ENCODE results near the gene IL13.
"Not testable (repeated sequence)": the region's sequence is repeated elsewhere in the genome, so short reads cannot be mapped to it uniquely, and the experiment has no call there.

The IL13 gene

DNA sequence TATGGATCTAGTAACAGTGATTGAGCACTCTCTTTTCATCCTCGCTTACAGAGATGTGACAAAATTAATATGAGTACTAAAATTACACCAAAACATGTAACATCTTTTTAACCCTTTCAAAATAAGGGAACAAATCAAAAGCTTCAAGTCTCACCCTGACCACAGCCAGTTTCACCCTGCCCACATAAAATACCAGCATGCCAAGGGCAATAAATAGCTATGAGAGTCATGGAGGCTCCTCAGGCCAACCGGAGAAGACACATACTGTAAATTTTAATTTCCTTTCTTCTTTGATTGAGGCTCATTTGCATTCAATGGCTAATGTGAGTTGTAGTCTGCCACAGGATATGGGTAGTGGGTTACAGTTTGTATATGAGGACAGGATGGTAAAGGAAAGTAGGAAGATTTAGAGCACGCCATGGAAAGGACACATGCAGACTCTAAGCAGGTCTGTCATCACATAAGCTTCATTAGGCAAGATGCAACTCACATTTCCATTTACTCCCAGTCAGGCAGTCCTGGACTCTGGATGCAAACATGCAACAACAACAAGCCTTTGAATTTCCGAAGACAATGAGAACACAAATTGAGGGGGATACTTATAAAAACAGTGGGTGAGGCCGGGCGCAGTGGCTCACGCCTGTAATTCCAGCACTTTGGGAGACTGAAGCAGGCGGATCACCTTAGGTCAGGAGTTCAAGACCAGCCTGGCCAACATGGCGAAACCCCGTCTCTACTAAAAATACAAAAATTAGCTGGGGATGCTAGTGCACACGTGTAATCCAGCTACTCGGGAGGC lies 27.1 kb downstream of the IL13 start:
- no peak for DNase-seq (ENCODE audit: low spot score)
- H3K27ac ChIP-seq, result no peak overlapping the region
- no peak overlapping the region for H3K4me3 ChIP-seq
- TF ChIP-seq, protein P1, sequence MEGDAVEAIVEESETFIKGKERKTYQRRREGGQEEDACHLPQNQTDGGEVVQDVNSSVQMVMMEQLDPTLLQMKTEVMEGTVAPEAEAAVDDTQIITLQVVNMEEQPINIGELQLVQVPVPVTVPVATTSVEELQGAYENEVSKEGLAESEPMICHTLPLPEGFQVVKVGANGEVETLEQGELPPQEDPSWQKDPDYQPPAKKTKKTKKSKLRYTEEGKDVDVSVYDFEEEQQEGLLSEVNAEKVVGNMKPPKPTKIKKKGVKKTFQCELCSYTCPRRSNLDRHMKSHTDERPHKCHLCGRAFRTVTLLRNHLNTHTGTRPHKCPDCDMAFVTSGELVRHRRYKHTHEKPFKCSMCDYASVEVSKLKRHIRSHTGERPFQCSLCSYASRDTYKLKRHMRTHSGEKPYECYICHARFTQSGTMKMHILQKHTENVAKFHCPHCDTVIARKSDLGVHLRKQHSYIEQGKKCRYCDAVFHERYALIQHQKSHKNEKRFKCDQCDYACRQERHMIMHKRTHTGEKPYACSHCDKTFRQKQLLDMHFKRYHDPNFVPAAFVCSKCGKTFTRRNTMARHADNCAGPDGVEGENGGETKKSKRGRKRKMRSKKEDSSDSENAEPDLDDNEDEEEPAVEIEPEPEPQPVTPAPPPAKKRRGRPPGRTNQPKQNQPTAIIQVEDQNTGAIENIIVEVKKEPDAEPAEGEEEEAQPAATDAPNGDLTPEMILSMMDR (IDR thresholded peaks at IDR 0.05), result no peak

DNA sequence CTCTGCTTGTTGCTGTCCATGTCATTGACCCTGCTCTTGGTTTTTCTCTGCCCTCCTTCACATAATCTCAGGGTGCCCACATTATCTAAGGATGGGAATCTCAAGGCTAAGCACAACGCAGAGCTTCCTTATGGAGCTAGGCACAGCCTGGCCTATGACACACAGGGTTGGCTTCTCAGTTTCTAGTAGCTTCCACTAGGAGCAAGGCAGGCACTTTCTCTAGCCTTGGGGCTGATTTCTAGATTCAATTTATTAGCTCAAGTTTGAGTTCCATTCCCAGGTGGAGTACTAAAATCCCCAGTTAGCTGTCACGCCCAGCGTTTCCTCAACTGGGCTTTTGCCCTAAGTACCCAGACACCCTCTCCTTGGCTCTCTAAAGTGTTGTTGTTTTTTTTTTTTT lies 28.2 kb downstream of the IL13 start:
- Histone ChIP-seq H3K4me3 (no peak overlapping the region), H3K27ac (no peak overlapping the region)
- TF ChIP-seq, protein P1 (IDR thresholded peaks at IDR 0.05), result no peak
- DNase-seq (ENCODE audit: low spot score), result no peak

- TF ChIP-seq, protein P1 (IDR thresholded peaks at IDR 0.05), result no peak
- Histone ChIP-seq H3K27ac (no peak overlapping the region), H3K4me3 (no peak overlapping the region)
- DNase-seq (ENCODE audit: low spot score), result no peak
These were observed 30.0 kb downstream of the IL13 start for GRCh38 chr5:132687995-132688394.

DNA sequence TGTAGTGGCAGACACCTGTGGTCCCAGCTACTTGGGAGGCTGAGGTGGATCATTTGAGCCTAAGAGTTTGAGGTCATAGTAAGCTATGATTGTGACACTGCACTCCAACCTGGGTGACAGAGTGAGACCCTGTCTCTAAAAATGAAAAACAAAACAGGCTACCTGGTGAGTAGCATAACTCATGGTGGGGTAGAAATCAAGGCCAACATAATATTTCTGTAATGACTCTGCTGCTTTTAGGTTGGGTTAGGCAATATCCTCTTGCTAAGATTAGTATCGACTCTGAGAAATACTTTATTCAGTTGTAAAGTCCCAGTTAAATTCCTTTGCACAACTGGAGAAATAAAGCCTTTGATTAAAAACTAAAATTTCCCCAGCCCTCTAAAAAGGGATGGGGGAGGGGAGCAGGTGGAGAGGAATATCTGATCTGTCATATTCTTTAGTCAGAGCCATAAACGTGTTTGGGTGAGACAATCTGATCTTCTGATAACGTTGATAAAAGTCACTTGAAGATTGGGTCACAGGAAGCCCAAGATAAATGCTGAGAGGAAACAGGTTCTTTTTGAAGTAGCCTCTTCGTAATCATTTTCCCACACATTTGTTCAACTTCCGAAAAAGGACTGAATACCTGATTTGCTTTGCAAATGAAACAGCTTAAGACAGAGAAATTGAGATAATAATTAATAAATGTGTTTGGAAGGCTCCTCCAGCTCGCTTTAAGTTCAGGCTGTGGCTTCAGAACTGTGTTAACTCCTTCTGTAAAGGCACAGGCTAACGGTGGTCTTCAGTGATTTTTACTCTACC lies 30.8 kb downstream of the IL13 start:
- H3K27ac ChIP-seq, result no peak overlapping the region
- DNase-seq (ENCODE audit: low spot score), result no peak
- TF ChIP-seq, protein P1 (IDR thresholded peaks at IDR 0.05), result no peak
- no peak overlapping the region for H3K4me3 ChIP-seq

DNA sequence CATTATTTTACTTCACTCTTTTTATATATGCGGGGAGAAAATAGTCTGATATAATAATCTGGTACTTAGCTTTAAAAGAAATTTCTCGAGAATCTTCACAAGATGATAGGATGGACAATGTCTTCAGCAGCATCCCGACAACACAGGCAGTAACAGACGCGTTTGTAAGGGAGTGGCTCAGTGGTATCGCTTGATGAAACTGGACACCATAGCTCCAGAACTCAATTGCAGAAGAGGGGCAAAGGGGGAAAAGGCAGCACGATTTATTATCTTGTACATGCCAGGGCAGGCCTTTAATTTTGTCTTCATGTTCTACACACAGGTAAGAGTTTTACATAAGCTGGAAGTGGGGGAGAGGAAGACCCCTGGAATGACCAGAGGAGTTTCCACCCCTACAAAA lies 31.5 kb downstream of the IL13 start:
- no peak for DNase-seq (ENCODE audit: low spot score)
- no peak overlapping the region for H3K27ac ChIP-seq
- H3K4me3 ChIP-seq, result no peak overlapping the region
- TF ChIP-seq, protein P1 (IDR thresholded peaks at IDR 0.05), result no peak

GRCh38 chr5:132690156-132690555 lies 32.2 kb downstream of the IL13 start:
- no peak for DNase-seq (ENCODE audit: low spot score)
- TF ChIP-seq, protein P1 (IDR thresholded peaks at IDR 0.05), result no peak
- no peak overlapping the region for H3K27ac ChIP-seq
- no peak overlapping the region for H3K4me3 ChIP-seq

DNA sequence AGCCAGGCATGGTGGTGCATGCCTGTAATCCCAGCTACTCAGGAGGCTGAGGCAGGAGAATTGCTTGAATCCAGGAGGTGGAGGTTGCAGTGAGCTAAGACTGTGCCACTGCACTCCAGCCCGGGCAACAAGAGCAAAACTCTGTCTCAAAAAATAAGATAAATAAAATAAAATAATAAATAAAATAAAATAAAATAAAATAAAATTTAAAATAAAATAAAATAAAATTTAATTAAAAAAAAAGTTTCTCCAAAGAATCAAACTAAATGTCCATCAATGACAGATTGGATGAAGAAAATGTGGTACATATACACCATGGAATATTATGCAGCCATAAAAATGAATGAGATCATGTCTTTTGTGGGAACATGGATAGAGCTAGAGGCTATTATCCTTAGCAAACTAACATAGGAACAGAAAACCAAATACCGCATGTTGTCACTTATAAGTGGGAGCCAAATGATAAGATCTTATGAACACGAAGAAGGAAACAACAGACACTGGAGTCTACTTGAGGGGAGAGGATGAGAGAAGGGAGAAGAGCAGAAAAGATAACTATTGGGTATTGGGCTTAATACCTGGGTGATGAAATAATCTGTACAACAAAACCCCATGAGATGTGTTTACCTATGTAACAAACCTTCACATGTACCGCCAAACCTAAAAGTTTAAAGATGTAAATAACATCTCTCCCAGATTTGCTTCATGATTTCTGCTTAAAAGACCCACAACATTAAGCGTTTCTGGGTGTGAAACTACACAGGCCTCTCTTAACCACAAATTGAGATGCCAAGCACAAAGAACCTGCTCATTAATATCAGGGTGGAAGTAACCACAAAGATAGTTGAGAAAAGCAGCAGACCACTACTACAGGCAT lies 34.0 kb downstream of the IL13 start:
- H3K27ac ChIP-seq; DNase-seq (ENCODE audit: low spot score); H3K4me3 ChIP-seq: not testable (repeated sequence)
